Posterior vena cava (tissue), 2 donors: Measurements from ENCODE around the gene UST. TPM values are rescaled to one million over a fixed set of nuclear protein-coding genes. Genes with fewer than 3 reads are reported as not detected.

Experiments
- DNase-seq: peaks from one replicate; pipeline ENCODE4 v3.0.0-alpha.2; 2020; ENCODE audit warnings: low spot score
- intact Hi-C, 2 donors: fragments of 100-400 bp; cut with DNase I; formaldehyde crosslinking; loops; one replicate each; pipeline versions ENCODE4 v1.14.1 to v1.14.2; 2022 to 2023
- total RNA-seq, 2 donors: library from RNA; stranded (reverse); fragmentation: NEBNext Ultra II Directional; extraction: Animal tissue kit (Norgen Biotek cat#: 25700); gene quantifications; one replicate each; pipeline ENCODE4 v1.2.1, GENCODE V29; 2021
- donor health status: DM: yes; HTN: yes; CAD: no.
- donor health status: DM: yes; HTN: yes; CAD: no.

Gene UST
- total RNA-seq, 2 donors from 2014 or later, result 15.2 to 19.4 TPM

DNA sequence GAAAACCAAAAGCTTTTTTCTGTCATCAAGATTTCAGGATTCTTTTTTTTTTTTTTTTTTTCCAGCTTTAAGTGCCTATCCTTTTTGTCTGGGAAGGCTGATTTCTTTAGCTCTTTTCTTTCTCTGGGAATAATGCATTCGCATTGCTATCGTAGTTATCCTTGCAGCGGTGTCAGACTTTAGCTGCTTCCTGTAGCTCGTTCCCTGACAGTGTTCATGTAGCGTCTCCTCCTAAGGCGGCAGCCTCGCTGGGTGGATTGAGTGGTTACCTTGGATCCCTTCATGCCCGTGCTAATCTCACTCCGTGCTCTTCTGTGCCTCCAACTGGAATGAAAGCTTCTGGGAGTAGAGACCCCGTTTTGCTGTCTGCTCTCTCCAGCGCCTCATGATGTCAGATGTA, 43.1 kb downstream of the UST start:
- intact Hi-C loops, result no loop called here
- DNase-seq, result no peak

- DNase-seq, result no peak
- intact Hi-C loops, result no loop called here
Observed at GRCh38 chr6:148790404-148790803, 43.6 kb downstream of the UST start.

DNA sequence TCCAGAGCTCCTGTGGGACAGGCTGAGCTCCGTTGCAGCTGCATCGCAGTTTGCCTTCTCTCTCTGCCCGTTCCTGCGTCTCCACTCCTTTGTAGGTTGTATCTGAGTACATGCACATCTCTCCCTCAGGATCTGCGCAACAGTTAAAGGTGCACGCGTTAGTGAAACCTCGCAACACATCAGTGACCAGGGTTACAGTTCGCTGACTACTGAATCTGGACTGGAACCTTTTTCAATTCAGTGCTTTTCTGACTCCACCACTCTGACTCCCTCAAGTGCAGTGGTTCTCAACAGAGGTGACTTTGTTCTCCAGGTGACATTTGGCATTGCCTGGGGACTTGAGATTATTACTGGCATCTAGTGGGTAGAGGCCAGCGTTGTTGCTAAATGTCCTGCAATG, 44.0 kb downstream of the UST start:
- no peak for DNase-seq
- intact Hi-C loops, result no loop called here

DNA sequence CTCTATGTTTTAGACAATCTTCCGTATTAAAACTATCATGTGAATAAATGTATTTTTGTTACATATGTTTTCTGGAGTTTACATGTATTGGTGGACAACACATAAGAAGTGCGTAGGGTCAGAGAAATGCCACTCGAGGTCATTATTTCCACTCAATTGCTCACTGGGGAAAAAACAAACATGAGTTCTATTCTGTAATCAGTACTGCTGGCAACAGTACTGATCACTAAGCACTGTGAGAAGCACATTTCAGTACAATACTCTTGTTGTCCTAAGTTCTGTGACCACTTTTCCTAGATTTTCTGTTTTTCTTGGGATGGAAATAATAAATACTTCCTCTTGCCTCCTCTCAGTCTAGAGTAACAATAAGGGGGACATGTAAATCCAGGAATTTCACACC, 44.5 kb downstream of the UST start:
- no peak for DNase-seq
- intact Hi-C loops, result no loop called here

DNA sequence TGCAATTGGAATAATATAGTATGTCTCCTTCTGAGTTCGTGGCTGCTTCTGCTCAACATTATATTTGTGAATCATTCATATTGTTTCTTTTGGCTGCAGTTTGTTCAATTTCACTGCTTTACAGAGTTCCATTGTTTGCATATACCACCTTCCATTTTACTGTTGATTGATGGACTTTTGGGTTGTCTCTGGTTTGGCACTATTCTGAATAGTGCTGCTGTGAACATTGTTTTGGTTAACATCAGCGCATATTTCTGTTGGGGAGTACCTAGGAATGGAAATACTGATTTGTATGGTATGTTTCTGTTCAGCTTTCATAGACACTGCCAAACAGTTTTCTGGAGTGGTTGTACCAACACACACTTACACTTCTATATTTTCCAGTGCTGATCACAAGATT, 46.9 kb downstream of the UST start:
- intact Hi-C loops, result no loop called here
- DNase-seq, result no peak

- intact Hi-C loops, result no loop called here
- no peak for DNase-seq
Observed at GRCh38 chr6:148794797-148795196, 48.0 kb downstream of the UST start.

GRCh38 chr6:148795563-148795962, 48.7 kb downstream of the UST start:
- intact Hi-C loops, result no loop called here
- DNase-seq, result no peak

DNA sequence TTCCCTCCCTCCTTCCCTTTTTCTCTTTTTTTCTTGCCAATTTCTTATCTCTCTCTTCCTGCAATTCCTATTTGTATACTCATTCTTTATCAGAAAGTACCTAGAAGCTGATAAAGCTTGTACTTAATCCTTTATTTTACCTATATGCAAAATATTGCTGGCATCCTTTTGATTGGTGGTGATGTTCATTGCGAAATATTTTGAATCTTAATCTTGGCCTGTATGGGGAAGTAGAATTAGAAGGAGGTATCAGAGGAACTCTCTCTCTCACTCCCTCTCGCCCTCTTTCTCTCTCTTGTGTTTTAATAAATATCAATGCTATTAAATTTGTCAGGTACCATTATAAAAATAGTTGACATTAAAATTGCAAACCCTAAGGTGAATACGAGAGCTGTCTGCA, 52.8 kb downstream of the UST start:
- no peak for DNase-seq
- intact Hi-C loops, result no loop called here

DNA sequence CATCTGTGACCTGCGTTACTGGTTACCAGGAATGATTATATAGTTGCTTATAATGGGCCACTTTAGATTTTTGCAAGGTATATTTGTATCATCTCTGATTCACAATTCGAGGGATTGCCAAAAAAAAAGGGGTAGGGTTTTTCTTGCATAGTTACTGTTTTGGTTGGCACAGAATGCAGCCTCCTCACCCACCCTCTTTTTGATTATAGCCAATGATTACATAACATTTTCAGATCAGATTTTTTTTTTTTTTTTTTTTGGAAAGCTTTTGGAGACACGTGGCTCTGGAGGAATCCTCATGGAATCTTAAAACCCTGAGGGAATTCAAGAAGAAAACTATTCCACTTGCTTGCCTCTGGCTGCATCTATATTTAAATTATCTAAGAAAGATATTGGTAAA, 53.7 kb downstream of the UST start:
- no peak for DNase-seq
- intact Hi-C loops, result no loop called here

DNA sequence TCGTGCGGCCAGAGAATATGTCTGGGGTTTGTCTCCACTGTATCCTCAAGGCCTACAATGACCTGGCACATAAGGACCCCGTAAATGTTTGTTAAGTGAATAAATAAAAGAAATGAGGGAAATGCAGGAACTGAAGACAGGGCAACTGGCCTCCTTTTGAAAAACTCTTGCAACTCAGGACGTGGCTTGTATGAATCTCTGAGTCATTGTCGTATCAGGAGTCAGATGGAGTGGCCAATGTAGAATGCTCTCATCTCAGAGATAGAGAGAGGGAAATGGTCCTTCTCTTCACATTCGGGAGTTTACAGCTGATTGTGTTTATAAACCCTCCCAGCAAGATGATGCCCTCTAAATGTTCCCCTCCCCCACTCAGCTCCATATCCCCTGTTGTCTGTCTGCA, 57.1 kb downstream of the UST start:
- DNase-seq, result no peak
- intact Hi-C loops, result no loop called here

GRCh38 chr6:148805777-148806176, 58.9 kb downstream of the UST start:
- intact Hi-C loops, result no loop called here
- DNase-seq, result no peak

GRCh38 chr6:148807784-148808183, 61.0 kb downstream of the UST start:
- no peak for DNase-seq
- intact Hi-C loops, result no loop called here

DNA sequence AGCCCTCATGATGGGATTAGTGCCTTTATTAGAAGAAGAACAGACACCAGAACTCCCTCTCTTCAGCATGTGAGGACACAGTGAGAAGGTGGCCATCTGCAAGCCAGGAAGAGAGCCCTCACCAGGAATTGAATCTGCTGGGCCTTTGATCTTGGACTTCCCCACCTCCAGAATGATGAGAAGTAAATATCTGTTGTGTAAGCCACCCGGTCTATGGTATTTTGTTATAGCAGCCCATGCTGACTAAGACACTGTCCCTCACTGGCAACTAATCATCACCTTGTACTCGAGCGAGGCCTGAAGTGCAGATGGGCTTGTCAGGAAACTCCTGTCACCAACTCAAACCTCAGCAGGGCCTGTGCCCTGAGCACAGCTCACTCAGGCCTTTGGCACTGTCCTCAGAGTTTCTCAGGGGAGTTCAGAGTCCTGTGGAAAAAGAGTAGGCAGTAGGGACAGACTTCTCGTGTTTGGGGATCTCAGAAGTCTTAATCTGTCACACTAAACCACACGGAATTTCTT, 62.0 kb downstream of the UST start:
- DNase-seq, result no peak
- intact Hi-C loops, result no loop called here

GRCh38 chr6:148811459-148811858, 64.6 kb downstream of the UST start:
- intact Hi-C loops, result no loop called here
- DNase-seq, result no peak

- intact Hi-C loops, result no loop called here
- DNase-seq, result no peak
Observed at GRCh38 chr6:148814082-148814790, 67.4 kb downstream of the UST start.

DNA sequence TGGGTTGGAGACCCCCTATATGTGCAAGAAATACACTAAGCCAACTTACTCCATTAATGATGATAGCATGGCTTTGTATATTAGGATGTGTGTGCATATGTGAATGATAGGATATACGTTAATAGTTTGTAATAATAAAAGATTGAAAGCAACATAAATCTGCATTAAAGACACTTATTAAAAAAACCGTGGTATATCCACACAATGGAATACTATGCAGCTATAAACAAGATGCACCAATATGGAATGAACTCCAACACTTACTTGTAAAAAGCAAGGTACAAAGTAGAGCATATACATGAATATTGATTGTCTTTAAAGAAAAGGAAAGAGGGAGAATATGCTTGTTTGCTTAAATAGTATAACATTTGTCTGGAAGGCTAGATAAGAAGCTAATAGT, 68.0 kb downstream of the UST start:
- no peak for DNase-seq
- intact Hi-C loops, result no loop called here

GRCh38 chr6:148816117-148816516, 69.3 kb downstream of the UST start:
- no peak for DNase-seq
- intact Hi-C loops, result no loop called here

GRCh38 chr6:148817689-148818088, 70.9 kb downstream of the UST start:
- intact Hi-C loops, result no loop called here

GRCh38 chr6:148818939-148819575, 72.2 kb downstream of the UST start:
- DNase-seq, result no peak
- intact Hi-C loops, result no loop called here

More at GRCh38 chr6:148817689-148818088, 70.9 kb downstream of the UST start:
- no peak for DNase-seq

DNA sequence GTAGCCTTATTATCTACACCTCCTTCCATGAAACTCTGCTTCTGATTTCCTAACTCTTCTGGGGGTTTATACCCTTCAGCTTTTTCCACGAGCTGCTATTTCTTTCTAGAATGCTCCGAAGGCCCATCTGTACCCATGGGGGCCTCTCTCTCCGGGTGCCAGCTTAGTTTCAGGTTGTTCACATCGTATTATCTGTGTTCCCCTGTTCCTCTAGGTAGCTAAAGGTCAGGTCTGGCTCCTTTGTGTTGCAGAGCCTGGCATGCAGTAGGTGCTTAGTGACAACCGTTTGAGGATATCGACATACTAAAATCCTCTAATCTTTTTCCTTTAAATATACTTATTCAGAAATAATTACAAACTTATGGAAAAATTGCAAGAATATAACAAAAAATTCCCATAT, 73.0 kb downstream of the UST start:
- no peak for DNase-seq
- intact Hi-C loops, result no loop called here

GRCh38 chr6:148822819-148823218, 76.0 kb downstream of the UST start:
- intact Hi-C loops, result no loop called here
- no peak for DNase-seq
